HG03342 (cell line): ENCODE data around the gene PACSIN1.
A peak's percentile ranks its signal among the peaks of the same experiment; 100 is the strongest.
"Not testable (repeated sequence)": the region's sequence is repeated elsewhere in the genome, so short reads cannot be mapped to it uniquely, and the experiment has no call there.

Experiments
- ATAC-seq: cut with Tn5 transposase; IDR thresholded peaks from one replicate; pipeline ENCODE4 v1.9.1; 2021; ENCODE audit warnings: mild to moderate bottlenecking, moderate library complexity; ENCODE audit not compliant: unreplicated experiment

PACSIN1 gene

GRCh38 chr6:34457742-34458735, 7.8 kb upstream of the PACSIN1 start:
- ATAC-seq: no peak

- no peak for ATAC-seq
Measured at GRCh38 chr6:34459899-34460593, 5.8 kb upstream of the PACSIN1 start.

- no peak for ATAC-seq
Measured at GRCh38 chr6:34460796-34461507, 4.9 kb upstream of the PACSIN1 start.

GRCh38 chr6:34462010-34462409, 3.9 kb upstream of the PACSIN1 start:
- ATAC-seq: no peak

- ATAC-seq: no peak
Measured at GRCh38 chr6:34462551-34462971, 3.3 kb upstream of the PACSIN1 start.

GRCh38 chr6:34463299-34463698, 2.6 kb upstream of the PACSIN1 start:
- ATAC-seq: no peak

- ATAC-seq: no peak
Measured at GRCh38 chr6:34463849-34464248, 2.0 kb upstream of the PACSIN1 start.

- ATAC-seq: no peak
Measured at GRCh38 chr6:34466242-34467185, 638 bp downstream of the PACSIN1 start.

- ATAC-seq: peak; percentile 59
Measured at GRCh38 chr6:34468378-34468892, 2.6 kb downstream of the PACSIN1 start.

GRCh38 chr6:34469499-34469898, 3.6 kb downstream of the PACSIN1 start:
- ATAC-seq: no peak

- ATAC-seq: no peak
Measured at GRCh38 chr6:34472425-34472824, 6.5 kb downstream of the PACSIN1 start.

- ATAC-seq: no peak
Measured at GRCh38 chr6:34473967-34474366, 8.1 kb downstream of the PACSIN1 start.

- no peak for ATAC-seq
Measured at GRCh38 chr6:34474754-34475153, 8.9 kb downstream of the PACSIN1 start.

- ATAC-seq: no peak
Measured at GRCh38 chr6:34475238-34475682, 9.4 kb downstream of the PACSIN1 start.

- no peak for ATAC-seq
Measured at GRCh38 chr6:34475767-34476328, 10.0 kb downstream of the PACSIN1 start.

- ATAC-seq: no peak
Measured at GRCh38 chr6:34476447-34476846, 10.6 kb downstream of the PACSIN1 start.

- ATAC-seq: no peak
Measured at GRCh38 chr6:34476921-34477320, 11.0 kb downstream of the PACSIN1 start.

- ATAC-seq: no peak
Measured at GRCh38 chr6:34478796-34479195, 12.9 kb downstream of the PACSIN1 start.

GRCh38 chr6:34483781-34484180, 17.9 kb downstream of the PACSIN1 start:
- ATAC-seq: not testable (repeated sequence)

GRCh38 chr6:34484391-34484790, 18.5 kb downstream of the PACSIN1 start:
- no peak for ATAC-seq
